ENCODE data around the gene CMIP. TPM values are rescaled to one million over a fixed set of nuclear protein-coding genes. Genes with fewer than 3 reads are reported as not detected.

The CMIP gene
- total RNA-seq, 1 experiment from 2014 or later, result 63.7 TPM

- ChIA-PET CTCF (interaction anchor here (1.1 to 2.4 kb wide), 3 partner anchors 9 to 141 kb away, joined by 3 to 16 read pairs (median 5); no protein-coding TSS in a partner anchor), POLR2A (interaction anchor here (0.6 kb wide), 1 partner anchor 306 kb away, joined by 5 read pairs; no protein-coding TSS in a partner anchor)
- Mint-ChIP-seq H3K9me3 (no peaks in the 10 kb centered on the region), H3K4me3 (no peak overlapping the region), H3K4me1 (peaks cover 7% of the 10 kb centered on the region), H3K27me3 (ENCODE audit: low read depth) (peaks cover 9% of the 10 kb centered on the region), H3K27ac (no peak overlapping the region), H3K36me3 (no peaks in the 10 kb centered on the region)
- ATAC-seq, result no peak
- TF ChIP-seq NFE2L1 (CRISPR knock-in tag; IDR thresholded peaks at IDR 0.05) (no peak), NFYB (CRISPR knock-in tag; conservative IDR thresholded peaks at IDR 0.05; ENCODE audit: low read depth) (no peak), ZNF317 (CRISPR knock-in tag; IDR thresholded peaks at IDR 0.05; ENCODE audit: borderline replicate concordance, low read depth) (no peak)
- no peak for DNase-seq (ENCODE audit: low spot score)
Observed at GRCh38 chr16:81738783-81739496, 294.3 kb downstream of the CMIP start.

- no peak for ATAC-seq
- peaks cover 7% of the 10 kb centered on the region for H3K4me1 Mint-ChIP-seq
Observed at GRCh38 chr16:81739503-81739902, 294.9 kb downstream of the CMIP start.

More at GRCh38 chr16:81739503-81739902, 294.9 kb downstream of the CMIP start:
- Mint-ChIP-seq H3K27ac (no peak overlapping the region), H3K4me3 (no peak overlapping the region), H3K36me3 (no peaks in the 10 kb centered on the region), H3K27me3 (ENCODE audit: low read depth) (peaks cover 14% of the 10 kb centered on the region), H3K9me3 (no peaks in the 10 kb centered on the region)
- ChIA-PET POLR2A (interaction anchor here (0.6 to 0.7 kb wide), 3 partner anchors 25 to 630 kb away, joined by 4 to 6 read pairs (median 5); no protein-coding TSS in a partner anchor), CTCF (interaction anchor here (1.1 to 2.4 kb wide), 4 partner anchors 10 to 140 kb away, joined by 3 to 16 read pairs (median 5); no protein-coding TSS in a partner anchor)
- DNase-seq (ENCODE audit: low spot score), result no peak
- TF ChIP-seq ZSCAN18 (CRISPR knock-in tag; IDR thresholded peaks at IDR 0.05) (no peak), SMAD3 (CRISPR knock-in tag; IDR thresholded peaks at IDR 0.05; ENCODE audit: borderline replicate concordance) (no peak), AFF4 (CRISPR knock-in tag; IDR thresholded peaks at IDR 0.05; ENCODE audit: borderline replicate concordance) (no peak), ZNF317 (CRISPR knock-in tag; IDR thresholded peaks at IDR 0.05; ENCODE audit: borderline replicate concordance, low read depth) (no peak), ZBTB43 (CRISPR knock-in tag; IDR thresholded peaks at IDR 0.05) (no peak), RORB (CRISPR knock-in tag; IDR thresholded peaks at IDR 0.05) (no peak), TP53 (CRISPR knock-in tag; IDR thresholded peaks at IDR 0.05) (no peak), ATF6 (CRISPR knock-in tag; IDR thresholded peaks at IDR 0.05) (no peak), STAT6 (CRISPR knock-in tag; conservative IDR thresholded peaks at IDR 0.05; ENCODE audit: low read depth) (no peak)

Data from WTC11 (cell line).